ENCODE data around the gene CP.
"Not testable (repeated sequence)": the region's sequence is repeated elsewhere in the genome, so short reads cannot be mapped to it uniquely, and the experiment has no call there.

Gene CP

DNA sequence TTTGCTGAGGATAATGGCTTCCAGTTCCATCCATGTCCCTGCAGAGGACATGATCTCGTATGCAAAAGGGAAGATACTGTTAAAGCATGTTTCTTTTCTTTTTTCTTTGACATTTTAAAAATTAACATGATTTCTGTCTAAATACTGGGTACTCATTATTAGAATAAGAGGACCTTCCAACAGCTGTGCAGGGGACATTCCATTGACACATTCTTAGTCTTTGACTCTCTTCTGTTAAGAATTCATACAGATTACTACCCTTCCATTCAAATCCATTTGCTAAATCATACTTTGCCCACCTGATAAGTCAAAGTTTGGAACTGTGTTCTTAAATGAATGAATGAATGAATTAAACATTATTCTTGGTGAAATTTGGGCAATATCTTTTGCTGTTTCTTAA, 5.1 kb upstream of the CP start:
- no peak for DNase-seq

DNA sequence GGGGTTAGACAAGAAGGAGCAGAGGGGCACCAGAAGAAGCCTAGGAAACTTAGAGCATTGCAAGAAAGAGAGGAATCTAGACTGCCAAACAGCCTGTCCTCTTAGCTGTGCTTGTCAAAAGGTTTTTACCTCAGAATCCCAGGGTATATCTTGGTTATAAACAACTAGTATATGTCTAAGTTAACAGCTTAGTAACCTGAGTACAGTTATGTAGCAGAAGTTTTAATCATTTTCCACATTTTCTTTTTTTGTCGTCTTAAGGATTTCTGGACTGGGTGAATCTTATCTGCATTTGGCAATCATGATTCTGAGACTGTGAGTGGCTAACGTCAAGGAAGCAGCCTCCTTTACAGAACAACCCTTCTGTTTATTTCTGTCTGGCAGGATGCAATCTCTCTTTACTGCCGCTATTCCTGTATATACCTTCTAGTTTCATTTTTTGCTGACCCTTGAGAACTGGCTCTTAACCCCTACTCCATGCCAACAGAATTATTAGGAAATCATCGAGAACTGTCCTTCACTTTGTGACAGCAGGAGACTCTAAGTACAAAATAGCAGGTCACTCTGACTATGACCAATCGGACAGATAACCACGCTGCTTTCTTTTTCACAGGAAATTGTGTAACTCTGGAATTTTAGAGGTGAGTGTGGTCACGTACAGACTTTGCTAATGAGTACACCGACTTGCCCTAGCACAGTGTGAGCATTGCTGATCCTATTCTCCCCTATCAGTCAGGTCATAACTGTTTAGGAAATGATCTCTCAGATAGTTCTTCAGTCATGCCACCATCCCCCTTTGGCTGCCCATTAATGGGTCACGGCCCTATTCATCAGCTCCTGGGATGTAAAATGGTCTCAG, 3.3 kb upstream of the CP start:
- no peak for DNase-seq

DNA sequence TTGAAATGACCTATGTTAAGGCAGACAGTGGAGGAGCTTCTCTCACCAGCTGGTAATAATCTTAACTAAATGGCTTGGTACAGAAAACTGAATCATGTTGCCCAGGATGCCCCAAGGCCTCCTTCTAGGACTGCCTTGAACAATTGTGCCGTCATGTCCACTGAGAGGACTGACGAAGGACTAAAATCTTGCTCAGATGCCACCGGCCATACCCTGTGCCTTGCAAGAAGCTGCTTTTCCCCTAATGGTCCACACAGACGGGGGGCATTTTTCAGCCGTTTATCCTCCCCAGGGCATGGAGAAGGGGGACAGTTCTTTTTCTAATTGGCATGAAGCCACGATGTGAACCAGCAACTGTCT, 1.8 kb upstream of the CP start:
- DNase-seq, result no peak

DNA sequence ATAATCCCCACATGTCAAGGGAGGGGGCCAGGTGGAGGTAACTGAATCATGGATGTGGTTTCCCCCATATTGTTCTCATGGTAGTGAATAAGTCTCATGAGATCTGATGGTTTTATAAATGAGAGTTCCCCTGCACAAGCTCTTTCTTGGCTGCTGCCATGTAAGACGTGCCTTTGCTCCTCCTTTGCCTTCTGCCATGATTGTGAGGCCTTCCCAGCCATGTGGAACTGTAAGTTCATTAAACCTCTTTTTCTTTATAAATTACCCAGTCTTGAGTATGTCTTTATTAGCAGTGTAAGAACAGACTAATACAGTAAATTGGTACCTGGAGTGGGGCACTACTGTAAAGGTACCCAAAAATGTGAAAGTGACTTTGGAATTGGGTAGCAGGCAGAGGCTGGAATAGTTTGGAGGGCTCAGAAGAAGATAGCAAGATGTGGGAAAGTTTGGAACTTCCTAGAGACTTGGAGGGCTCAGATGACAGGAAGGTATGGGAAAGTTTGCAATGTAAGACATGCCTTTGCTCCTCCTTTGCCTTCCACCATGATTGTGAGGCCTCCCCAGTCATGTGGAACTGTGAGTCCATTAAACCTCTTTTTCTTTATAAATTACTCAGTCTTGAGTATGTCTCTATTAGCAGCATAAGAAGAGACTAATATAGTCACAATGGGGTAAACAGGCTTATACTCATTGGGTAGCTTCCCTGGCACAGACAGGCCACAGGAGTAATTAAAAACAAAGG, 2.1 kb downstream of the CP start:
- not testable (repeated sequence) for DNase-seq

DNA sequence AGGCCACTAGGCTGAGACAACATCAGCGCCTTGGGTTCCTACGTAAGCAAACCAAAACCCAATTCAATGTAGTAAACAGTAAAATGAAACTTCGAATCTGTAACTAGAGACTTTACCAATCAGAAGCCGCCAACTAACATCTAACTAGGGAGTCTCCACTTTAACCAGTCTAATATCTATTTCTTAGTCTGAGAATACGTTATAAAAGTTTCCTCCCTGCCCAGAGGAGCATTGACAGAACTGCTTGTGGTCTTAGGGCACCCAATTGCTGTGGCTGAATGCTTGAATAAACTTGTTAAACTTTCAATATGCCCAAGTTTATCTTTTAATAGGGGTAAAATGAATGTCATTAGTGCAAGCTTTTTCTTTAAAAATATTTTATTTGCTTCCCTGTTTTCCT, 4.3 kb downstream of the CP start:
- DNase-seq, result no peak

DNA sequence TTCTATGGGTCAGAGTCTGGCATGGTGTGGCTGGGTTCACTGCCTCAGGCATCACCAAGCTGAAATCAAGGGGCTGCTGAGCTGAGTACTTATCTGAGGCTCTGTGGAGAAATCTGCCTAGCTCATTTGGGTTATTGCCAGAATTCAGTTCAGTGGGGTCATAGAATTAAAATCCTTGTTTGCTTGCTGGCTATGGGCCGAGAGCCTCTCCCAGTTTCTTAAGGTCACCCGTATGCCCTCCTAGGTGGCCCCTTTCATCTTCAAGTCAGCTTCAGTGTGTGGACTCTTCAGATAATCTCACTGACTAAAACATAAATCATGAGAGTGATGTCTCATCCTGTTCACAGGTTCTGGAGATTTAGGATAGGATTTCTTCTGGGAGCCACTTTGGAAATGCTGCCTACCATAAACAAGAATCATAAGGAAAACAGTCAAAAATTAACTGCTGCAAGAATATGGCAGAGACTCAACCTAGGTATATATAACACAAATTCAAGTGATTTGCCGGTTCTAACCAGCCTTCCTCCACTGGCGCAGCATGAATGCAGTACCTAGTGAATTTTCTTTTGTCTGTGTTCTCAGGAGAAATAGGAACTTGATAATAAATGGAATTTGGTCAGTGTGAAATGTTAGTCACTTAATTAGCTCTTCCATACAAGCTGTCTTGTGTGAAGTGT, 5.3 kb downstream of the CP start:
- no peak for DNase-seq

DNA sequence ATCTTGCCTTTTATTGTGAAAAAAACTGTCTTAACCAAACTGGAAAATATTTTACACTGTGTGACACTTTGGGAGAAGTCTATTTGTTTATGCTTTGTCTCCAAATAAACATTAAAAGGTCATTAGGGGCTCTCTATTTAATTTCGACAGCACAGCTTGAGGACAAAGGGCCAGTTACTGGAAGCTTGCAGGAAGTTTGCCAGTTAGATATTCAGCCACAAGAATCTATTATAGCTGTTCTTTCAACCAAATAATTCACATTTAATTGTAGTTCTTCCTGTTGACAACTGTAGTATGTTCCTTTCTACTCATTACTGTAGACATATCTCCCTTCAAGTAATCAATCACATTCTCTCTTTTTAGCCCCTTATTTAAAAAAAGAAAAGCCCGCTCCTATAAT, 6.1 kb downstream of the CP start:
- no peak for DNase-seq

DNA sequence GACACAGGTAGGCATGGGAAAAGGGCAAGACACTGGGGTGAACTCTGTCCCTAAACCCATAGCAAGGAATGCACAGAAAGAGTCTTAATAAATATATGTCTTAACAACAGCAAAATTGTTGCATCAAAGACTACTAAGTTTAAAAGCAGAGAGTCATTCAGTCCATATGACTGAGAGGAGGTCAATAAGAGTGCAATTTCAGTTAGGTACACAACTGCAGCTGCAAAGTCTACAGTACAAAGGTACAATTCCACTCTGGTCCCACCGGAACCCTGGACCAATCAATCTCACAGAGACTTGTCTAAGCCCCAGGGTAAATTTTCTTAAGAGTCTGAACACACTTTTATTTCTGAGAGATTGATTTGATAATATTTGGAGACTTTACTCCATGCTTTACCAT, 6.9 kb downstream of the CP start:
- DNase-seq, result no peak

DNA sequence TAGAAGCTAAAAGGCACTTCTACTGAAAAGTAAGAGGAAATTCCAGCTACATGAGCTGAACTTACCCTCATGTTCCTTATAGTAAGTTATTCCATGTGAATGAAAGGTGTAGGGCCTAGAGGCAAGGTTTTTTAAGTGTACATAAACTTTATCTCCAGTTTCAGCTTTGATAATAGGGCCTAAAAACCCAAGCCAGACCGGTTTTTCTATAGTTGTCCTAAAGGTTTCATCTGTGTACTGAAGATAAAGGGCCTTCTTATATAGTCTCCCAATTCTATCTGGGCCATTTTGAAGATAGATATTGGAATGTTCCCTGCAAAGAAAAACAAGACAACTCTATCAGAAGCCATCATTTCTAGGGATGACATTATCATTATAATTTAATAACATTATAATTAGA, 9.2 kb downstream of the CP start:
- no peak for DNase-seq

DNA sequence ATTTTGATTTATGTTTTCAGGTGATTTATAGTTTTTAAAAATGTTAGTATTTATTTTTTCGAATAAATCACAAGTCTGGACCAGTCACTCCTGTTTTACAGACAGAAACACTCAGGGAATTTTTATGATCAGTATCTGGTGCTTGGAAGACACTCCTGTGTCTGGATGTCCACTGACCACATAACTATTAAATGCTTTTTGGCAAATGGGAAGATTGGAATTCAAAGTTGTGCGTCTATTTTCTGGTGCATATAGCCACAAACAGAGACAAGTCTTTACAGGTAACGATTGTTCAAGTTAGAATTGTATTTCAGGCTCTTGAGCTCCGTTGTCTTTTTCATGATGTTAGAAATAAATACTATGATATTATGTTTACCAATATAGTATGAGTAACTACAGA, 12.2 kb downstream of the CP start:
- DNase-seq, result no peak

DNA sequence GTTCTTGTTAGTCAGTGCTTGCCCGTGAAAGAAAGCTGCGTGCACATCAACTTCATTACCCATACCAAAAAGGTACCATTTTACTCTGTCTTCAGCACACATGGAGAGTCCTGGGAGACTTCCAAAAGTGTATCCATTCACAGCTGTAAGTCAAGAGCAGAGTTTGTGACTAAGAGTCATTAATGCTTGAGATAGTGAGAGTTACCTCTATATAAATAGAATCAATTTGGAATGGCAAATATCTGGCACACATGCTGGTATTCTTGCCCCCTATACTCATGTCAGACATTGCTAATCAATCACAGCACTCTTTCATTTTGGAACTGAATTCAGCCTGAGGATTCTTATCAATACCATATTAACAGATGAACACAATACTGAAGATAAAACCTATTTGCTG, 14.2 kb downstream of the CP start:
- DNase-seq, result no peak

DNA sequence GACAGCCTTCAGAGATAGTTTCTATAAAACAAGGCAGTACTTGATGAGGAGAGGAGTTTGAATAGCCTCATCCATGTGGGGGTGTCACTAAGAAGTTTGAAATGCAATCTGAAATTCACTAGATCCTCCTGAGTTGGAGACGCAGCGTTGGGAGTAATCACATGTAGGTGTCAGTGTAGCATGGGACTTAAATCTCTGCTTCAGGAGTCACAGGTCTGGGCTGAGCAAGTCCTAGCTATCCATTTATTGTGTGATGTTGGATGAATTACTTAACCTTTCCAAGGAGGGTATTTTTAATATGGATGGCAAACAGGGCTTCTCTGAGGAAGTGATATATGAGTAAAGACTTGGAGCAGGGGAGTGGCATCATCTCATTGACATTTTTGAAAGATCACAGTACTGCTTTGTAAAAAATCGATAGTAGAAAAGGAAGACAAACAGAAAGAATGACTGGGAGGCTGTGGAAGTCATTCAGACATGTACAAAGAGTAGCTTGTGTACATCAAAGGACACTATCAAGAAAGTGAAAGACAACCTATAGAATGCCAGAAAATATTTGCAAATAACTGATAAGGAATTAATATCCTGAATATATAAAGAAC, 17.1 kb downstream of the CP start:
- no peak for DNase-seq

DNA sequence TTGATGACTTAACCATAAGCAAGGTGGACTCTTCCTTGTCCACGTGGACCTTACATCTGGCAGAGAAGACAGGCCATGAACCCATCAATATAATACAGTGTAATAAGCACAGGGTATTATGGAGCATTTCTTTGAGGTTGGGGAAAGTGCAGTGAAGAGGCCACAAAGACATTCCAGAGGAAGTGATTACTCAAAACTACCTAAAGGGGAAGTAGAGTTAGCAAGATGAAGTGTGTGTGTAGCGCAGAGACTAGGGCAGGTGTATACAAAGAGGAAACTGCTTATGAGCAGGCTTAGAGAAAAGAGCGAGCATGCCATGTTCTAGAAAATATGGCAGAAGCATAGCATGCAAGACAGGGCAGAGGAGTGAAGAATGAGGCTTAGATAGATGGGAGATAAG, 17.9 kb downstream of the CP start:
- no peak for DNase-seq

DNA sequence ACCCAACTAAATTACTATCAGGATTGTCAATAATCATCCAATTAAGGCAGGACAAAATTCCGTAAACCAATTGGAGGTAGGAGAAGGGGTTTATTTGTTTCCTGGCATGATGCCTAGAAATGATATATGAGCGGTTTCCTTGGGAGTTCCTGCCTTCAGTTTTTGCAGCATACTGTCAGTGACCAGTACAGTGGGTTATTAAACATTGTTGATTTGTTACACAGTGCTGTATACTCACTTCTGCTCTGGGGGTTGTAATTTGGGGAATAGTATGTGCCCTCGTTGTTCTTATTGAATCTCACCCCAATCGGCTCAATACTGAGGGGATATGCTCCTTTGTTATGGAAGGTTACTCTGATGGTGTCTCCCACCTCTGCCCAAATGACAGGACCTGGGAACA, 22.2 kb downstream of the CP start:
- DNase-seq, result no peak

DNA sequence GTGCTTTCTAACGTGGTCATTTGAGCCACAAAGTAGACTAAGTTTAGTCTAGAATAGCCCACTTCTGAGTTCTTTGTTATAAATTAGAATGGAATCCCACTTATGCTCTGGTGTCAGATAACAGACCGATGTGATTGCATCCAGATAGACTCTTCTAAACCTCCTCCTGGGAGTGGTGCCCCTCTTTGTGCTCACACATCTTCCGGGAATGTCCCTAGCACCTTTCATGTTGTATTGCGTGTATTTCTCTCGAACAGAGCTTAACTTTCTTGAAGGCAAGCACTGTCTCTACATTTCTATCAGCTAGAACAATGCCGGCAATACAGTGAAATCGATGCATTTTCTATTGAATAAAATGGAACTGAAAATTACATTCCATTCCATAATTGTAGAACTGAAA, 23.0 kb downstream of the CP start:
- no peak for DNase-seq

DNA sequence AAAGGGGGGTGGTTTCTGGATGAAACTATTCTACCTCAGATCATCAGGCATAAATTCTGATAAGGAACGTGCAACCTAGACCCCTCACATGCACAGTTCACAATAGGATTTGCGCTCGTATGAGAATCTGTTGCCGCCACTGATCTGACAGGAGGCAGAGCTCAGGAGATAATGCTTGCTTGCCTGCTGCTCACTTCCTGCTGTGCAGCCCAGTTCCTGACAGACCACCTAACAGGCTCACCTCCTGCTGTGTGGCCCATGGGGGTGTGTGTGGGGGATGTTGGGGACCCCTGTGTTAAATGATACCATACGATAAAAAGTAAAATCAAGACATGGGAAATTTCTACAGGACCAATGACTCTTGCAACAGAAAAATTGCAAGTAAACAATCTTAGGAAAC, 24.0 kb downstream of the CP start:
- no peak for DNase-seq

DNA sequence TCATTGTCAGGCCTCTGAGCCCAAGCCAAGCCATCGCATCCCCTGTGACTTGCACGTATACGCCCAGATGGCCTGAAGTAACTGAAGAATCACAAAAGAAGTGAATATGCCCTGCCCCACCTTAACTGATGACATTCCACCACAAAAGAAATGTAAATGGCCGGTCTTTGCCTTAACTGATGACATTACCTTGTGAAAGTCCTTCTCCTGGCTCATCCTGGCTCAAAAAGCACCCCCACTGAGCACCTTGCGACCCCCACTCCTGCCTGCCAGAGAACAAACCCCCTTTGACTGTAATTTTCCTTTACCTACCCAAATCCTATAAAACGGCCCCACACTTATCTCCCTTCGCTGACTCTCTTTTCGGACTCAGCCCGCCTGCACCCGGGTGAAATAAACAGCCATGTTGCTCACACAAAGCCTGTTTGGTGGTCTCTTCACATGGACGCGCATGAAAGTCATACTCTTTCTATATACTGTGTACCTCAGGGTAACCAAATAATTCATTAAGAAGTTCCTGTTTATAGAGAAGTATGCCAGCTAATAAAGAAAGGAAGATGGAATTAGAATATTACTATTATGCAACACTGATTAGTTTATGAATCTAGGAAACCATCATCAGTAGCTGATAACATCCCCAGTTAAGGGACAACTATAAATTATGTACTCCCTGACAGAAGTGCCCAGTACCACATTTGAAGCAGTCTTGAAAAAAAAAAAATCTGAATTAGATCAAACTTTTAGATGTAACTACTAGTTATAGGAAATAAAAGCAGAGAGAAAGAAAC, 24.6 kb downstream of the CP start:
- not testable (repeated sequence) for DNase-seq

DNA sequence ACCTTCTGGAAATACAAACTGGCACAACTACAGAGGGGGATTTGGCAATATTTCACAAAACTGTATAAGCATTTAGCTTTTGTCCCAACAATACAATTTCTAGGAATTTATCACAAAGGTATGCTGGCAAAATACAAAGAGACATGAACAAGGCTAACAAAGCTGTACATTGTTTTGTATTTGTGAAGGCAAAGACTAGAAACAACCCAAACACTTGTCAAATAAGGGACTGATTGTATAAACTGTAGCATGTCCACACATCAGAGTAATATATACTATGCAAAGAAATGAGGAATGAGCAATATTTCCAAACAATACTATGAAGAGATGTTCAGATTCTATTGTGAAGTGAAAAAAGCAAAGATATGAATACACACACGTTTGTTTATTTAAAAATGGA, 26.4 kb downstream of the CP start:
- DNase-seq, result no peak

DNA sequence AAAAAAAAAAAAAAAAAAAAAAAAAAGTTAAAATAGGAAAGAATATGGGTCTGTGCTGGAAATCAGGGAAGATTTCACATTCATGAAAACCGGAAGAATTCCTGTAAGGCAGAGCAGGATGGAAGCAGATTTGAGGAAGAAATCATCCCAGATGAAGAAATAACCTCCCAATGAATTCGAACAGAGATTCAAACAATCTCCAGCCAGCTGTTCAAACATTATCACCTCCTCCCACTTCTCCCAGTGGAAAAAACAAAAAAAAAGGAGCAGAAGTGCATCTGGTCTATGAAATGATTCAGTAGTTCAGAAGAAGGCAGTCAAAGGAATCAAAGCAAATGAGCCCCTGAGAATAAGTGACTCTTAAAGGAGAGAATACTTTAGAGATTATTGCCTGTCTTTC, 33.1 kb downstream of the CP start:
- DNase-seq, result no peak

DNA sequence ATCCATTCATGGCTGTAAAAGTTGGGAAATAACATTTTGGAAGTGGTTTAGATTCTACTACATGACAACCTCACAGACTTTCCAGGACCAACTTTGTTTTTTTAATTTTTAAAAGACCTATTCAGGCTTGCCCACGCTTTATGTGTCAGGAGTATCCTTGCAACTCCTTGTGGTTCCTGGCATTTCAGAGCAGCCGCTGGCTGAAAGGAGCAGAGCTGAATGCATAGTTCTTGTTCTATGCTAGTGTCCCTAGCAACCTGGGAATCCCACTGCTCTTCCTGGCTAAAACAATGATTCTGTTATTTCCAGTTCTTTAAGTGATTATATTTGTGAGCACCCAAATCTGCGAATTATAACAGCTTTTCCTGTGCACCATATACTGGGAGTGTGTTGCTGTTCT, 34.9 kb downstream of the CP start:
- peak in 1 of 2 donors; percentile 19 for DNase-seq

DNA sequence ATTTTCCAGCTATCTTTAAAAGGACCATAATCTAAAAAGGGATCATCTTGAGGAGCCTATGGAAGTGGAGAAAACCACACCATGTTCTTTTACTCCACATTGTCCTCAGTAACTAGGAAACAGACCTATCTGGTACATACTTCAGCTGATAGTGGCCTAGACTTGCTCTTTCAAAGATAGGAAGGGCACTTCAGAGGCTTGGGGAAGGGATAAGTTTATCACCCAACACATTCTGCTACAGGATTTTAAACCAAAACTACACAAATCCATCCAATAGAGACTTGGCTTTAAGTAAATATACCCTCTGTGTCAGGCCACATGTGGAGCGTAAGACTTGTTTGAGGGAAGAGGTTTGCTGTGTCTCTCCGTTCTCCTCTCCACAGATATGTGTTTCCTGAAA, 35.4 kb downstream of the CP start:
- no peak for DNase-seq

DNA sequence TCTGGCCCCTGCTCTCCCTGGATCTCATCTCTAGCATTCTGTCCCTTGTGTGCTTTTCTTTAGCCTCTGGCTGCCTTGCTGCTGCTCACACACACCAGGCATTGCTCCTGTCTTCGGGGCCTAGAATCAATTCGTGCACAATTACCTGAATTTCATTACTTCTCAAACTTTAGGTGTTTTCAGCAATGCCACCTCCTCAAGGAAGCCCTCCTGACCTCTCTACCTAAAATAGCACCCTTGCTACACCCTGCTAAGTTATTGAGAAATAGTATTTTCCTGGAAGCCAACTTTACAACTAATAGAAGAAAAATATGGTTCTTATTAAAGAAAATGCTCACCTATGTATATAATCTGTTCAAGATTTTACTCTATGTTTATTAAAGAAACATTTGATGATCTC, 40.4 kb downstream of the CP start:
- DNase-seq, result no peak

DNA sequence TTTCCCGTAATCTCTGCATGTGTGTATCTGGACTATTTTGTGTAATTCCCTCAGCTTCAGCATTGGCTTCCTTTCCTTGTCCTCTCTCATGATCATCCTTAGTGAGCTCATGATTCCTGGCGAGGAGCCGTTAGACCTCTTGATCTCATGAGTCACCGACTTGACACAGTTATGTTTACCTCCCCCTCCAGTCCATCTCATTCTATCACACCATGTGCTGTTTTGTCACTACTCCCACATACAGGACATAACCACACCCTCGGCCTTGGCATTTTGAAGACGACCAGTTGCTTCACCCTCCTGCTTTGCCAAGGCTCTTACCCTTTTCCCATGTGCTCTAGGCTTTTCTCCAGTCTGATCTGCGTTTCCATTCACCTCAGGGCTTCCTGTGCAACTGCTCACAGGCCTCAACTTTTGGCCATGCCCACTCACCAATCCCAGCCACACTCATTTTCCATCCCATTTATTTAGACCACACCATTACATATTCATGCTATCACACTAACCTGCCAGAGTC, 41.5 kb downstream of the CP start:
- DNase-seq, result no peak

All from hippocampal formation (tissue), 2 donors.